Lower leg skin (tissue), 4 donors: Measurements from ENCODE around the gene RTKN2. TPM values are rescaled to one million over a fixed set of nuclear protein-coding genes. Genes with fewer than 3 reads are reported as not detected.

Experiments
- DNase-seq, 2 donors: peaks; one replicate each; pipeline ENCODE4 v3.0.0-alpha.2; 2019; ENCODE audit warnings: low spot score in 2 of 2
- H3K4me3 ChIP-seq: fragments of 200-600 bp; sonication (generic); 2 replicates; pipeline ENCODE4 v1.5.1; 2017; ENCODE audit warnings: mild to moderate bottlenecking, low read depth; ENCODE audit not compliant: poor library complexity, severe bottlenecking
- POLR2A ChIP-seq, 2 donors: fragments of 450-650 bp; IDR thresholded peaks; one replicate each; pipeline ENCODE4 v1.6.1; 2016 to 2017; ENCODE audit warnings: antibody characterized with exemption in 2 of 2, mild to moderate bottlenecking in 1 of 2, moderate library complexity in 1 of 2
- WGBS, 2 donors: methylation state at CpG; one replicate each; pipeline ENCODE4 v1.1.5; 2018; 5-methylcytosine and 5-hydroxymethylcytosine counted together
- intact Hi-C: fragments of 100-400 bp; cut with DNase I; formaldehyde crosslinking; loops from one replicate; pipeline ENCODE4 v1.15.0; 2023; ENCODE audit warnings: low total_unique reads
- total RNA-seq, 4 donors: library from RNA; depleted of rRNA; stranded (reverse); fragments of >200 nt; gene quantifications; one replicate each; pipeline ENCODE4 v1.1.0, GENCODE V29; 2016
- TF ChIP-seq, protein P1 (sequence below), 3 donors: fragments of 450-650 bp; IDR thresholded peaks; one replicate each; pipeline ENCODE4 v1.5.1; 2016; ENCODE audit warnings: antibody characterized with exemption in 3 of 3, mild to moderate bottlenecking in 3 of 3, moderate library complexity in 2 of 3

The RTKN2 gene
- total RNA-seq, 4 donors from 2014 or later: 0.61 to 0.97 (median 0.78) TPM

DNA sequence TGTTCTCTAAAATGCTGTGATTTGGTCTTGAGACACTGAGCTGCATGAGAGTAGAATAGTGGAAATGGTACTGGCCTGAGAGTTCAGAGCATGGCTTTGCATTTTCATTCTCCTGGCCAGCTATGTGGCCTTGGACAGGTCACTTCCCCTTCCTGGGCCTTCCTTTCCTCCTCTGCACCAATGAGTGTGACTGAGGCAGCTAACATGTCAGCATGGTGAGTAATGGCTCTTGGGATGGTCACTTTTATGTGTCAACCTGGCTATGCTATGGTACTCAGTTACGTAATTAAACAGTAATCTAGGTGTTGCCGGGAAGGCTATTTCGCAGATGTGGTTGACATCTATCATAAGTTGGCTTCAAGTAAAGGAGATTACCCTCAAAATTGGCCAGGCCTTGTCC lies 109.3 kb downstream of the RTKN2 start:
- no peak for TF ChIP-seq POLR2A (IDR thresholded peaks at IDR 0.05)
- TF ChIP-seq, protein P1, sequence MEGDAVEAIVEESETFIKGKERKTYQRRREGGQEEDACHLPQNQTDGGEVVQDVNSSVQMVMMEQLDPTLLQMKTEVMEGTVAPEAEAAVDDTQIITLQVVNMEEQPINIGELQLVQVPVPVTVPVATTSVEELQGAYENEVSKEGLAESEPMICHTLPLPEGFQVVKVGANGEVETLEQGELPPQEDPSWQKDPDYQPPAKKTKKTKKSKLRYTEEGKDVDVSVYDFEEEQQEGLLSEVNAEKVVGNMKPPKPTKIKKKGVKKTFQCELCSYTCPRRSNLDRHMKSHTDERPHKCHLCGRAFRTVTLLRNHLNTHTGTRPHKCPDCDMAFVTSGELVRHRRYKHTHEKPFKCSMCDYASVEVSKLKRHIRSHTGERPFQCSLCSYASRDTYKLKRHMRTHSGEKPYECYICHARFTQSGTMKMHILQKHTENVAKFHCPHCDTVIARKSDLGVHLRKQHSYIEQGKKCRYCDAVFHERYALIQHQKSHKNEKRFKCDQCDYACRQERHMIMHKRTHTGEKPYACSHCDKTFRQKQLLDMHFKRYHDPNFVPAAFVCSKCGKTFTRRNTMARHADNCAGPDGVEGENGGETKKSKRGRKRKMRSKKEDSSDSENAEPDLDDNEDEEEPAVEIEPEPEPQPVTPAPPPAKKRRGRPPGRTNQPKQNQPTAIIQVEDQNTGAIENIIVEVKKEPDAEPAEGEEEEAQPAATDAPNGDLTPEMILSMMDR (IDR thresholded peaks at IDR 0.05): no peak
- no peak for DNase-seq
- WGBS, 2 donors: 93 to 97% methylated on average over 3 of the region's 3 CpGs
- H3K4me3 ChIP-seq: no peak overlapping the region
- intact Hi-C loops: no loop called here

DNA sequence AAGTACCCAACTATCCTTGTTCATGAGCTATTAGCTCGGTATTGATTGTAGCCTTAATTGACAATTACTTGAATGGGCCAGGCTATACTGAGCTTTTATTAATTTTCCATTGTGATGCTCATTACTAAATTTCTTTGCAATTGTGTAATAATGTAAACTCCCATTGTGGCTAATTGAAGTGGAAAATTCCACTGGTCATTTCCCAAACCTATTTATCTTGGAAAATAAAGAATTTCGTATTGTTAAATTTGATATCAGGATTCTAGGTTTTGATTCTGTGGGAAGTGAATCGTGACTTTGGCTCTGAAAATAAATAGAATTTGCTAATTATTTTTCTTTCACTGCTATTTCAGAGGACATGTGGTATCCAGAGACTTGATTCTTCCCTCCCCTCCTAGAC lies 111.0 kb downstream of the RTKN2 start:
- intact Hi-C loops: no loop called here
- H3K4me3 ChIP-seq: no peak overlapping the region
- no peak for TF ChIP-seq POLR2A (IDR thresholded peaks at IDR 0.05)
- TF ChIP-seq, protein P1 (IDR thresholded peaks at IDR 0.05): no peak
- DNase-seq: no peak
- 72 to 74% methylated on average over 3 of the region's 3 CpGs for WGBS, 2 donors

DNA sequence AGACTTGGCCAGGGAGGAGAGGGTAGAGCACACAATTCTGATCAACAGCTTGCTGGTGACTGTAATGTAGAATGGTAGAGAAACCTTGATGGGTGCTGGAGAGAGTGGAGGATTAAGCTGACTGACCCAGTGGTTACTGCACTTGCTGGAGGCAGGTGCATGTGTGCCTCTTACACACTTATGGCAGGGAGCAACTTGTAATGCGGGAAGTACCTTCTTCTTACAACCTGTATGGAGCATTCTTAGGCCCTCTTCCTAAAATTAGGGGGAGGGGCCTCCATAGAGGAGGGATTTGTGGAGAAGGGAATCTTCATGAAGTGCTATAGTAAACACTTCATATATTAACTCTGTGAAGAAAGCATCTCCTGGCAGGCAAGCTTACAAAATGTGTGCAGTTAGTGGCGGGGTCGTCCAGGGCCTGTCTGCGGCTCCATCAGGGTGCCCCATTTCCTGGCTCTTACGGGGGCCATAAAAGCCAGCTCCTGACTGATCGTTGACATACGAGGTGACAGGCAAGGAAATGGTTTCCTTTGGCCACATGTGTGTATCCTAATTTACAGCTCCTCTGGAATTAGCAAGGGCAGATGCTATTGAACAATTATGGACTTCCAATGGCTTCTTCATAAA lies 113.5 kb downstream of the RTKN2 start:
- TF ChIP-seq, protein P1 (IDR thresholded peaks at IDR 0.05): no peak
- no peak for TF ChIP-seq POLR2A (IDR thresholded peaks at IDR 0.05)
- WGBS, 2 donors: 84 to 89% methylated on average over 7 of the region's 7 CpGs
- intact Hi-C loops: no loop called here
- DNase-seq: no peak
- H3K4me3 ChIP-seq: no peak overlapping the region

DNA sequence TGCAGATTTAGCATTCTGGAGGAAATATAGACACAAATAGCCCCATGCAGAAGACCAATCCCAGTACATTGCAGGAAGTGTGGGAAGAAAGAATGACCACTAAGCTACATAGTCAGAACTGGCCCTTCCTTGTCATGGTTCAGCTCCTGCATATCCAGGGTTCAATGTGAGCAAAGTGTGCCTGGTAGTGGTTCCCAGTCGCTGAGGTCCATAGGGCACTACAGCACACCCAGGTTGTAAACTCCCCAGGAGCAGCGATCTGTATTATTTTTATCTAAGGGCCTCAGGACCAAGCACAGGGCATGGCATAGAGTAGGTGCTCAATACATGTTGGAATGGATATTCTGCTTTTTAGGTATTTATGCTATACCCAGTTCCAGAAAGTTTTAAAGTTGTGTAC lies 114.4 kb downstream of the RTKN2 start:
- no peak for TF ChIP-seq POLR2A (IDR thresholded peaks at IDR 0.05)
- TF ChIP-seq, protein P1 (IDR thresholded peaks at IDR 0.05): no peak
- WGBS, 2 donors: 79 to 94% methylated on average over 2 of the region's 2 CpGs
- H3K4me3 ChIP-seq: no peak overlapping the region
- DNase-seq: no peak
- intact Hi-C loops: no loop called here

DNA sequence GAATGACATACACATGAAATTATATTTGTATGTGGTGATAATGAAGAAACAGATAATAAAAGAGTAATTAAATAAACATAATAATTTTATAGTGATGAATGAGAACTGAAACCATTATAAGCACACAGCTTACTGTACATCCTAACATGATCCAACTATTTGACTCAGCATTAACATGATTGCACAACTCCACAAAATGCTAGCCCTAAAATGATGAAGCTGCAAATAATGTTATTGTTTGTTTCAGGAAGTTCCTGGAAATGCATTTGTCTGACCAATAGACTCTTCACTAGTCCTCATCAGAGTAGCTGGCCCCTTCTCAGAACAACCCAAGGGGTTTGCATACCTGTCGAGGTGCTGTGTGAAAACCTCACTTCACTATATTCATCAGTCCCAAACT lies 115.5 kb downstream of the RTKN2 start:
- 88 to 90% methylated on average over 1 of the region's 1 CpG for WGBS, 2 donors
- DNase-seq: no peak
- TF ChIP-seq POLR2A (IDR thresholded peaks at IDR 0.05): no peak
- H3K4me3 ChIP-seq: no peak overlapping the region
- intact Hi-C loops: no loop called here

DNA sequence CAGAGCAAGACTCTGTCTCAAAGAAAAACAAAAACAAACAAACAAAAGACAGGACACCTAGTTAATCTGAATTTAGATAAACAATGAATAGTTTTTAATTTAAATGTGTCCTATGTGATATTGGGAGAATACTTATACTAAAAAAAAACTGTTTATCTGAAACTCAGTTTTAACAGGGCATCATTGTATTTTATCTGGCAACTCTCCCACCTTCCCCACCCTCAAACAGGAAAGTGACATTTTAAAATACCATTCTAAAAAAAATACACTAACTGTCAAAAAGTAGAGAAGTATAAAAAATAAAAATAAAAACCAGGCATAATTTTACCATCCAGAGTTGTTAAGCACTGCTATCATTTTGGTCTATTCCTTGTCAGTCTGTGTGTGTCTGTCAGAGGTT lies 119.0 kb downstream of the RTKN2 start:
- TF ChIP-seq POLR2A (IDR thresholded peaks at IDR 0.05): no peak
- TF ChIP-seq, protein P1 (IDR thresholded peaks at IDR 0.05): no peak
- intact Hi-C loops: no loop called here
- H3K4me3 ChIP-seq: no peak overlapping the region
- DNase-seq: no peak
